HepG2 (cell line): ENCODE data around the gene SRSF6. TPM values are rescaled to one million over a fixed set of nuclear protein-coding genes. Genes with fewer than 3 reads are reported as not detected.
A peak's percentile ranks its signal among the peaks of the same experiment; 100 is the strongest.

ENCODE experiments used
- ELF1 ChIP-seq: sonication (generic); formaldehyde crosslinking; IDR thresholded peaks from 2 replicates; pipeline ENCODE4 v1.4.0; 2020; ENCODE audit warnings: missing genetic modification reagents
- FLYWCH1 ChIP-seq: sonication (generic); formaldehyde crosslinking; IDR thresholded peaks from 2 replicates; pipeline ENCODE4 v1.8.1; 2023; ENCODE audit warnings: mild to moderate bottlenecking, missing genetic modification reagents
- GABPB1 ChIP-seq: IDR thresholded peaks from 2 replicates; pipeline ENCODE4 v1.6.1; 2016; ENCODE audit warnings: mild to moderate bottlenecking, missing genetic modification reagents, moderate library complexity, missing compliant biosample characterization
- HOXA3 ChIP-seq: sonication (generic); formaldehyde crosslinking; IDR thresholded peaks from 2 replicates; pipeline ENCODE4 v1.5.0; 2020; ENCODE audit warnings: missing genetic modification reagents
- HOXA7 ChIP-seq: sonication (generic); formaldehyde crosslinking; IDR thresholded peaks from 2 replicates; pipeline ENCODE4 v1.8.1; 2022; ENCODE audit warnings: mild to moderate bottlenecking, missing genetic modification reagents, moderate library complexity
- MYPOP ChIP-seq: sonication (generic); formaldehyde crosslinking; IDR thresholded peaks from 2 replicates; pipeline ENCODE4 v1.8.1; 2023; ENCODE audit warnings: mild to moderate bottlenecking, moderate library complexity, missing genetic modification reagents
- NCOR1 ChIP-seq: fragments of 200-600 bp; sonication (generic); IDR thresholded peaks from 2 replicates; pipeline ENCODE4 v1.7.0; 2017; ENCODE audit warnings: antibody characterized with exemption, low read length, borderline replicate concordance
- NFKBIZ ChIP-seq: IDR thresholded peaks from 2 replicates; pipeline ENCODE4 v1.6.1; 2018; ENCODE audit warnings: missing genetic modification reagents, missing compliant biosample characterization
- RBAK ChIP-seq: sonication (generic); formaldehyde crosslinking; IDR thresholded peaks from 2 replicates; pipeline ENCODE4 v1.5.1; 2020; ENCODE audit warnings: mild to moderate bottlenecking, missing genetic modification reagents
- RXRB ChIP-seq: IDR thresholded peaks from 2 replicates; pipeline ENCODE4 v1.6.1; 2016; ENCODE audit warnings: borderline replicate concordance, missing genetic modification reagents, missing compliant biosample characterization
- TARDBP ChIP-seq: sonication (generic); formaldehyde crosslinking; IDR thresholded peaks from 2 replicates; pipeline ENCODE4 v1.8.0; 2022; ENCODE audit warnings: mild to moderate bottlenecking, missing genetic modification reagents
- TBX2 ChIP-seq: sonication (generic); formaldehyde crosslinking; IDR thresholded peaks from 2 replicates; pipeline ENCODE4 v1.5.0; 2020; ENCODE audit warnings: missing genetic modification reagents, mild to moderate bottlenecking, borderline replicate concordance
- XRCC5 ChIP-seq: fragments of 200-400 bp; formaldehyde crosslinking; optimal IDR thresholded peaks from 2 replicates; pipeline ENCODE3; 2017; ENCODE audit warnings: mild to moderate bottlenecking, low read length
- polyA plus RNA-seq, 8 experiments: library from polyadenylated mRNA; depleted of rRNA in 3 of 8; stranded (reverse) in 7 of 8; unstranded in 1 of 8; fragments of >200 nt; fragmentation: Illumina TruSeq in 4 of 8; extraction: Trizol in 4 of 8; gene quantifications; 2 replicates each; pipeline versions ENCODE4 v1.2.1 to v1.2.3, GENCODE V29; 2011 to 2016; ENCODE audit warnings: low read depth in 4 of 8, missing spikeins in 1 of 8, mixed read lengths in 1 of 8; ENCODE audit not compliant: insufficient read depth in 1 of 8
- total RNA-seq, 5 experiments: library from RNA; depleted of rRNA; stranded (reverse); fragments of >200 nt; fragmentation: Illumina TruSeq; extraction: Trizol; gene quantifications; 2 replicates each; pipeline ENCODE4 v1.2.3, GENCODE V29; 2016; ENCODE audit warnings: low read depth in 1 of 5
- TF ChIP-seq, protein P1 (sequence below): fragments of 450-650 bp; IDR thresholded peaks from 2 replicates; pipeline ENCODE4 v1.6.1; 2017
- TF ChIP-seq, protein P2 (sequence below): sonication (generic); formaldehyde crosslinking; IDR thresholded peaks from 2 replicates; pipeline ENCODE4 v1.9.0; 2021; ENCODE audit warnings: mild to moderate bottlenecking, missing genetic modification reagents
- TF ChIP-seq, protein P3 (sequence below): sonication (generic); formaldehyde crosslinking; IDR thresholded peaks from 2 replicates; pipeline ENCODE4 v1.9.0; 2021; ENCODE audit warnings: missing genetic modification reagents, borderline replicate concordance

Gene SRSF6
- total and polyA plus RNA-seq, 2 of the 13 experiments (the other 11 are each of a cell fraction or from before 2014, with no cell fraction given) = 156 to 194 TPM

- TF ChIP-seq, protein P1, sequence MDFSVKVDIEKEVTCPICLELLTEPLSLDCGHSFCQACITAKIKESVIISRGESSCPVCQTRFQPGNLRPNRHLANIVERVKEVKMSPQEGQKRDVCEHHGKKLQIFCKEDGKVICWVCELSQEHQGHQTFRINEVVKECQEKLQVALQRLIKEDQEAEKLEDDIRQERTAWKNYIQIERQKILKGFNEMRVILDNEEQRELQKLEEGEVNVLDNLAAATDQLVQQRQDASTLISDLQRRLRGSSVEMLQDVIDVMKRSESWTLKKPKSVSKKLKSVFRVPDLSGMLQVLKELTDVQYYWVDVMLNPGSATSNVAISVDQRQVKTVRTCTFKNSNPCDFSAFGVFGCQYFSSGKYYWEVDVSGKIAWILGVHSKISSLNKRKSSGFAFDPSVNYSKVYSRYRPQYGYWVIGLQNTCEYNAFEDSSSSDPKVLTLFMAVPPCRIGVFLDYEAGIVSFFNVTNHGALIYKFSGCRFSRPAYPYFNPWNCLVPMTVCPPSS = no peak
- TF ChIP-seq, protein P2, sequence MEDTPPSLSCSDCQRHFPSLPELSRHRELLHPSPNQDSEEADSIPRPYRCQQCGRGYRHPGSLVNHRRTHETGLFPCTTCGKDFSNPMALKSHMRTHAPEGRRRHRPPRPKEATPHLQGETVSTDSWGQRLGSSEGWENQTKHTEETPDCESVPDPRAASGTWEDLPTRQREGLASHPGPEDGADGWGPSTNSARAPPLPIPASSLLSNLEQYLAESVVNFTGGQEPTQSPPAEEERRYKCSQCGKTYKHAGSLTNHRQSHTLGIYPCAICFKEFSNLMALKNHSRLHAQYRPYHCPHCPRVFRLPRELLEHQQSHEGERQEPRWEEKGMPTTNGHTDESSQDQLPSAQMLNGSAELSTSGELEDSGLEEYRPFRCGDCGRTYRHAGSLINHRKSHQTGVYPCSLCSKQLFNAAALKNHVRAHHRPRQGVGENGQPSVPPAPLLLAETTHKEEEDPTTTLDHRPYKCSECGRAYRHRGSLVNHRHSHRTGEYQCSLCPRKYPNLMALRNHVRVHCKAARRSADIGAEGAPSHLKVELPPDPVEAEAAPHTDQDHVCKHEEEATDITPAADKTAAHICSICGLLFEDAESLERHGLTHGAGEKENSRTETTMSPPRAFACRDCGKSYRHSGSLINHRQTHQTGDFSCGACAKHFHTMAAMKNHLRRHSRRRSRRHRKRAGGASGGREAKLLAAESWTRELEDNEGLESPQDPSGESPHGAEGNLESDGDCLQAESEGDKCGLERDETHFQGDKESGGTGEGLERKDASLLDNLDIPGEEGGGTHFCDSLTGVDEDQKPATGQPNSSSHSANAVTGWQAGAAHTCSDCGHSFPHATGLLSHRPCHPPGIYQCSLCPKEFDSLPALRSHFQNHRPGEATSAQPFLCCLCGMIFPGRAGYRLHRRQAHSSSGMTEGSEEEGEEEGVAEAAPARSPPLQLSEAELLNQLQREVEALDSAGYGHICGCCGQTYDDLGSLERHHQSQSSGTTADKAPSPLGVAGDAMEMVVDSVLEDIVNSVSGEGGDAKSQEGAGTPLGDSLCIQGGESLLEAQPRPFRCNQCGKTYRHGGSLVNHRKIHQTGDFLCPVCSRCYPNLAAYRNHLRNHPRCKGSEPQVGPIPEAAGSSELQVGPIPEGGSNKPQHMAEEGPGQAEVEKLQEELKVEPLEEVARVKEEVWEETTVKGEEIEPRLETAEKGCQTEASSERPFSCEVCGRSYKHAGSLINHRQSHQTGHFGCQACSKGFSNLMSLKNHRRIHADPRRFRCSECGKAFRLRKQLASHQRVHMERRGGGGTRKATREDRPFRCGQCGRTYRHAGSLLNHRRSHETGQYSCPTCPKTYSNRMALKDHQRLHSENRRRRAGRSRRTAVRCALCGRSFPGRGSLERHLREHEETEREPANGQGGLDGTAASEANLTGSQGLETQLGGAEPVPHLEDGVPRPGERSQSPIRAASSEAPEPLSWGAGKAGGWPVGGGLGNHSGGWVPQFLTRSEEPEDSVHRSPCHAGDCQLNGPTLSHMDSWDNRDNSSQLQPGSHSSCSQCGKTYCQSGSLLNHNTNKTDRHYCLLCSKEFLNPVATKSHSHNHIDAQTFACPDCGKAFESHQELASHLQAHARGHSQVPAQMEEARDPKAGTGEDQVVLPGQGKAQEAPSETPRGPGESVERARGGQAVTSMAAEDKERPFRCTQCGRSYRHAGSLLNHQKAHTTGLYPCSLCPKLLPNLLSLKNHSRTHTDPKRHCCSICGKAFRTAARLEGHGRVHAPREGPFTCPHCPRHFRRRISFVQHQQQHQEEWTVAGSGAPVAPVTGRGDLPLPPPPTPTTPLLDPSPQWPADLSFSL (CRISPR knock-in tag) = no peak
- TF ChIP-seq HOXA3 (CRISPR knock-in tag) (peak; percentile 68; the same call in 1 of the 2 replicates), XRCC5 (no peak), NFKBIZ (CRISPR knock-in tag) (peak; percentile 54; the same call in 1 of the 2 replicates), NCOR1 (0 out of 2 replicates have a peak, but pooled peaks have one; percentile 3), MYPOP (CRISPR knock-in tag) (no peak), TBX2 (no peak), TARDBP (peak; percentile 46; the same call in 1 of the 2 replicates), GABPB1 (CRISPR knock-in tag) (peak; percentile 50; the same call in 1 of the 2 replicates), RXRB (no peak), RBAK (CRISPR knock-in tag) (no peak), FLYWCH1 (CRISPR knock-in tag) (no peak), ELF1 (CRISPR knock-in tag) (peak; percentile 56; the same call in 1 of the 2 replicates), HOXA7 (CRISPR knock-in tag) (no peak)
- TF ChIP-seq, protein P3, sequence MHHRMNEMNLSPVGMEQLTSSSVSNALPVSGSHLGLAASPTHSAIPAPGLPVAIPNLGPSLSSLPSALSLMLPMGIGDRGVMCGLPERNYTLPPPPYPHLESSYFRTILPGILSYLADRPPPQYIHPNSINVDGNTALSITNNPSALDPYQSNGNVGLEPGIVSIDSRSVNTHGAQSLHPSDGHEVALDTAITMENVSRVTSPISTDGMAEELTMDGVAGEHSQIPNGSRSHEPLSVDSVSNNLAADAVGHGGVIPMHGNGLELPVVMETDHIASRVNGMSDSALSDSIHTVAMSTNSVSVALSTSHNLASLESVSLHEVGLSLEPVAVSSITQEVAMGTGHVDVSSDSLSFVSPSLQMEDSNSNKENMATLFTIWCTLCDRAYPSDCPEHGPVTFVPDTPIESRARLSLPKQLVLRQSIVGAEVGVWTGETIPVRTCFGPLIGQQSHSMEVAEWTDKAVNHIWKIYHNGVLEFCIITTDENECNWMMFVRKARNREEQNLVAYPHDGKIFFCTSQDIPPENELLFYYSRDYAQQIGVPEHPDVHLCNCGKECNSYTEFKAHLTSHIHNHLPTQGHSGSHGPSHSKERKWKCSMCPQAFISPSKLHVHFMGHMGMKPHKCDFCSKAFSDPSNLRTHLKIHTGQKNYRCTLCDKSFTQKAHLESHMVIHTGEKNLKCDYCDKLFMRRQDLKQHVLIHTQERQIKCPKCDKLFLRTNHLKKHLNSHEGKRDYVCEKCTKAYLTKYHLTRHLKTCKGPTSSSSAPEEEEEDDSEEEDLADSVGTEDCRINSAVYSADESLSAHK (CRISPR knock-in tag) = no peak
Measured at GRCh38 chr20:43459022-43459942, 1.6 kb downstream of the SRSF6 start (continued).
